ENCODE measurements around the gene ARHGAP10.
"Not testable (repeated sequence)": the region's sequence is repeated elsewhere in the genome, so short reads cannot be mapped to it uniquely, and the experiment has no call there.

The ARHGAP10 gene

DNA sequence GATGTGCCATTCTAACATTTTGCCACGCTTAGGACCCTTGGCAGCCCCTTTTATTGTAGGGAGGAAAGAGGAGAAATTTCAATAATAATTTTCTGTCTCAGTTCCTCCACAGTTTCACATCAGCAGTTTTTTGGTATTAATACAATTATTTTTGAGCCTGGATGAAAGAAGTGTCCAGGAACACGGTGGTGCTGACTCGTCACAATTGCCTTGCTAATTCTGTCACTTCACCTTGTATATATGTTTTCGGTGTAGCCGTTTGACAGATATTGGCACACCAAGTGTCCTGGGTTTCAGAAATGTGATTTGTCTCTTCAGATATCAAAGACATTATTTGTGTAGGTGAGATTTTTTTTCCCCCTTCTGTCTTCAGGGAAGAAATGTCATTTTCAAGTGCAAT lies 142.2 kb downstream of the ARHGAP10 start:
- Histone ChIP-seq H3K4me2 (no peak overlapping the region), H3K4me3 (no peak overlapping the region), H3K27ac (no peak overlapping the region), H3K9ac (no peak overlapping the region), H3K36me3 (peaks cover 12% of the 10 kb centered on the region), H3K4me1 (no peaks in the 10 kb centered on the region), H3K9me3 (no peaks in the 10 kb centered on the region), H4K20me1 (no peaks in the 10 kb centered on the region), H3K27me3 (no peaks in the 10 kb centered on the region)
- no peak for TF ChIP-seq Cebpa-rat (IDR thresholded peaks at IDR 0.05)

DNA sequence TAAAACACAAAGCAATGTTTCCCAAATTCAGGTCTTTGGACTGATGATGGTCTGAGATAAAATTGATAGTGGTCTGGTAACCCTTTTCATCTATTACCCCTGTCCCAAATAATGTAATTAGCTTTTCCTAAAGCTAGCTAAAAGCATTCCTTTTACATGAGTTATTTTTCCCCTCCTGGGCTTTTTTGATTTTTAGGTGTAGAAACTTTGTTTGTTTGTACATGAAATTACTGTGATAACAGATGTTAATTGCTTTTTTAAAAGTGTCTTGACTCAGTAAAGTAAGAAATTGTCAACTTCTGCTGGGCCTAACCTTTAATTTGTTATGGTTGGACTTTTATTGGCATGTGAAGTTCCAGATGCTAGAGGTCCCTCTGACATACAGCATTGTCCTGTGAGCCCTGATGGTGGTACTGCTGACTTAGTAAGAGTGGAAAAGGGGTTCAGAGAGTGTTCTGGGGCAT lies 145.5 kb downstream of the ARHGAP10 start:
- H4K20me1 ChIP-seq, result no peaks in the 10 kb centered on the region
- H3K4me1 ChIP-seq, result no peaks in the 10 kb centered on the region
- no peaks in the 10 kb centered on the region for H3K27me3 ChIP-seq
- H3K4me2 ChIP-seq, result no peak overlapping the region
- no peak for TF ChIP-seq Cebpa-rat (IDR thresholded peaks at IDR 0.05)
- H3K9me3 ChIP-seq, result no peaks in the 10 kb centered on the region
- H3K4me3 ChIP-seq, result no peak overlapping the region
- H3K27ac ChIP-seq, result no peak overlapping the region
- no peak overlapping the region for H3K9ac ChIP-seq
- peaks cover 16% of the 10 kb centered on the region for H3K36me3 ChIP-seq

DNA sequence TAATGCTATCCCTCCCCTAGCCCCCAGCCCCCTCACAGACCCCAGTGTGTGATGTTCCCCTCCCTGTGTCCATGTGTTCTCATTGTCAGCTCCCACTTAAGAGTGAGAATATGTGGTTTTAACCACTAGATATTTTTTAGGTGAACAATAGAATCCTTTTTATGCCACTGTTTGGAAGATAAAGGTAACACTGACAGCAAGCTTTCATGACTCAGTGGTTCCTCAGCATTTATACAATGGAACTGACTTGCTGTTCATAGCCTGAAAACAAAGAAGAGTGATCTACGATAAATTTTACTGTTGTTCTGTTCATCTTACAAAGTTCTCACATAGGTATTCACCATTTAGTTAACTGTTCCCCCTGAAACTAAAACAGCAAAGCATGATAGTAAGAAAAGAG lies 147.8 kb downstream of the ARHGAP10 start:
- TF ChIP-seq Cebpa-rat (IDR thresholded peaks at IDR 0.05), result no peak
- H3K4me3 ChIP-seq, result no peak overlapping the region
- no peaks in the 10 kb centered on the region for H3K27me3 ChIP-seq

DNA sequence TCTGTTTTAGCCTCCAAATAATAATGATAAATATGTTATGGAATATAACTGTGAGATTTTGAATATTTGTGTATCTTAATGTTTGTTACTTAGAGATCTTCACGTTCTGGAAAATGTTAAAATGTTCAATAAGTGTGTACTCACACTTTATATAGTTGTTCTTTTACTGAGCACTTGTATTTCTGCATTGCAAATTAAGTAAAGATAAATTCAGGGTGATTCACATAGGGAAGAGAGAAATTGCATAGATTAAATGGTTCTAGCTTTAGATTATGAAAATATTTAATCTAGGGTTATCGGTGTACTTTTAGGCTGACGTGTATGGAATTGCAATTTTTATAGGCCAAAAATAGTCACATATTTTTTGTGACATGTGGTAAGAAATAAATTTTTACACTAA lies 148.6 kb downstream of the ARHGAP10 start:
- Histone ChIP-seq H3K36me3 (peaks cover 26% of the 10 kb centered on the region), H3K9me3 (peaks cover 5% of the 10 kb centered on the region), H3K4me1 (no peaks in the 10 kb centered on the region), H3K4me3 (no peak overlapping the region), H3K27ac (no peak overlapping the region), H3K27me3 (no peaks in the 10 kb centered on the region), H4K20me1 (no peaks in the 10 kb centered on the region), H3K4me2 (no peak overlapping the region), H3K9ac (no peak overlapping the region)
- no peak for TF ChIP-seq Cebpa-rat (IDR thresholded peaks at IDR 0.05)

More for the DNA sequence above, 147.8 kb downstream of the ARHGAP10 start:
- no peak overlapping the region for H3K9ac ChIP-seq
- H3K9me3 ChIP-seq, result peaks cover 3% of the 10 kb centered on the region
- H3K36me3 ChIP-seq, result peaks cover 27% of the 10 kb centered on the region
- no peaks in the 10 kb centered on the region for H3K4me1 ChIP-seq
- no peak overlapping the region for H3K27ac ChIP-seq
- H4K20me1 ChIP-seq, result no peaks in the 10 kb centered on the region
- no peak overlapping the region for H3K4me2 ChIP-seq

DNA sequence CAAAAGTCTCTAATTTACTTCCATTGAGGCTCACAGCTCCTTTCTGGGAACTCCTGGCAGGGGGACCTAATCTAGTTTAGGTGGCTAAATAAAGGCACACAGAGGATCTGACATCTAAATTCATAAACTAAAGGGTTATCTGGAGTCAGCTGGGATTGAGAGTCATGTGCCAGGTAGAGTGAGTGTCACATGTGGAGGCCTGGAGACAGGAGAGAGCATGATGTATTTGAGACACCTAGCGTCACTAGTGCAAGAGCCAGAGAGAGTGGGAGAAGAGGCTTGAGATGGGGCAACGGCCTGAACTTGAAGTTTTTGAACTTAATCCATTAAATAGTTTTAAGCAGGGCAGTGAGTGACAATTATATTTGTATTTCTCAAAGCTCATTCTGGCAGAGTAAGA lies 152.6 kb downstream of the ARHGAP10 start:
- no peaks in the 10 kb centered on the region for H3K4me1 ChIP-seq
- H3K36me3 ChIP-seq, result peaks cover 21% of the 10 kb centered on the region
- H3K27ac ChIP-seq, result no peak overlapping the region
- no peak overlapping the region for H3K4me2 ChIP-seq
- H3K27me3 ChIP-seq, result no peaks in the 10 kb centered on the region
- peaks cover 5% of the 10 kb centered on the region for H3K9me3 ChIP-seq
- no peak overlapping the region for H3K4me3 ChIP-seq
- H3K9ac ChIP-seq, result no peak overlapping the region
- TF ChIP-seq Cebpa-rat (IDR thresholded peaks at IDR 0.05), result no peak
- no peaks in the 10 kb centered on the region for H4K20me1 ChIP-seq

DNA sequence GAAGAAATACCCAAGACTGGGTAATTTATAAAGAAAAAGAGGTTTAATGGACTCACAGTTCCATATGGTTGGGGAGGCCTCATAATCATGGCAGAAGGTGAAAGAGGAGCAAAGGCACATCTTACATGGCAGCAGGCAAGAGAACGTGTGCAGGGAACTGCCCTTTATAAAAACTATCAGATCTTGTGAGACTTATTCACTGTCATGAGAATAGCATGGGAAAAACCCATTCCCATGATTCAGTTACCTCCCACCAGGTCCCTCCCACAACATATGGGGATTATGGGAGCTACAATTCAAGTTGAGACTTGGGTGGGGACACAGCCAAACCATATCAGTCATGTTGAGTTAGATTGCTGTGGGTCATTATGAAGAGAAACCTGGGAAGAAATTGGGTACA lies 153.3 kb downstream of the ARHGAP10 start:
- not testable (repeated sequence) for H4K20me1 ChIP-seq, H3K27me3 ChIP-seq, H3K4me2 ChIP-seq, H3K27ac ChIP-seq, H3K4me3 ChIP-seq, H3K9ac ChIP-seq, H3K4me1 ChIP-seq, H3K9me3 ChIP-seq
- peaks cover 21% of the 10 kb centered on the region for H3K36me3 ChIP-seq

DNA sequence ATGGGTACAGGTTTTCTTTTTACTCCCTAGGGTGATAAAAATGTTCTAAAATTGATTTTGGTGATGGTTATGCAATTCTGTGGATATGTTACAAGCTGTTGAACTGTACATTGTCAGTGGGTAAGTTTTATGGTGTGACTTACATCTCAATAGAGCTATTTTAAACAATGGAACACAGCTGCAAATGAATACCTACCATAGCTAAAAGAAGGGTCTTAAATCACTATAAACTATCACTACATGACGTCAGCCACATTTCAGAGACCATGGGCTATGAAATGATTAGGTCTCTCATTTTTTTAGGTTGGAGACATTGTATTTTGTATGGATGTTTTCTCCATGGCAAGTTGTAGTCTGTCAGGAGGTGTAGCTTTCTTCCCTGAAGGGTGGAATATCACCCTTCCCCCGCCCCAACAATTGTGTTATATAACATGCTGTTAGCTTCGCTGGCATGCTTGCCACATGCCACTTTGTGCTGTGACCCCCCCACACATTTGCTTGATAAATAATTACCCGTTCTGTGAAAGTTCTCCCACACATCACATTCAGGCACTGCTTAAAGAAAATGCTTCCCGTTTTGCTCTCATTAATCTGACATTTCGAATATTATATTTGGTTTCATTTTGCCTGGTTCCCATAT lies 159.7 kb downstream of the ARHGAP10 start:
- Histone ChIP-seq H3K4me1 (no peaks in the 10 kb centered on the region), H3K9me3 (peaks cover 14% of the 10 kb centered on the region), H4K20me1 (no peaks in the 10 kb centered on the region), H3K36me3 (no peaks in the 10 kb centered on the region; the same call in 1 of the 2 replicates), H3K27ac (no peak overlapping the region), H3K9ac (no peak overlapping the region), H3K4me3 (no peak overlapping the region), H3K27me3 (no peaks in the 10 kb centered on the region), H3K4me2 (no peak overlapping the region)
- no peak for TF ChIP-seq Cebpa-rat (IDR thresholded peaks at IDR 0.05)

DNA sequence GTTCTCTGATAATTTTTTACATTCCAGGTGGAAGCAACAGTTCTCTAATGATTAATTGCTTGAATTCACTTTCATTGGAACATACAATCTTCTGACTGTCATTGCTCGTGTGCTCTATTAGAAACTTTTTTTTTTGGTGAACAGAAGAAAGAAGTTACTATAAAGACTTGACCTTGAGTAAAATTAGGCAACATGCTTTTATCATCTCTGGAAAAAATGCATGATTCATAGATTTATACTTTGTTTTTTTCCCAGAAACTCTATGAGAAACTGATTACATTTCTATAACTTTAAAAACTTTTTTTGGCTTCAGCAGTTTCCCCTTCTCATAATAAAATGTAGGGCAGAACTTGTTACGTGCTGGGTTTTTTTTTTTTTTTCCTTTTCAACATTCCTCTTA lies 167.6 kb downstream of the ARHGAP10 start:
- TF ChIP-seq Cebpa-rat (IDR thresholded peaks at IDR 0.05), result no peak
- no peaks in the 10 kb centered on the region for H3K4me1 ChIP-seq
- 0 out of 2 replicates have a peak, but pooled peaks cover 5% of the 10 kb centered on the region for H3K36me3 ChIP-seq
- H3K9ac ChIP-seq, result no peak overlapping the region
- H3K27me3 ChIP-seq, result no peaks in the 10 kb centered on the region
- no peaks in the 10 kb centered on the region for H4K20me1 ChIP-seq
- no peak overlapping the region for H3K4me3 ChIP-seq
- H3K4me2 ChIP-seq, result no peak overlapping the region
- H3K27ac ChIP-seq, result no peak overlapping the region
- H3K9me3 ChIP-seq, result peaks cover 12% of the 10 kb centered on the region

DNA sequence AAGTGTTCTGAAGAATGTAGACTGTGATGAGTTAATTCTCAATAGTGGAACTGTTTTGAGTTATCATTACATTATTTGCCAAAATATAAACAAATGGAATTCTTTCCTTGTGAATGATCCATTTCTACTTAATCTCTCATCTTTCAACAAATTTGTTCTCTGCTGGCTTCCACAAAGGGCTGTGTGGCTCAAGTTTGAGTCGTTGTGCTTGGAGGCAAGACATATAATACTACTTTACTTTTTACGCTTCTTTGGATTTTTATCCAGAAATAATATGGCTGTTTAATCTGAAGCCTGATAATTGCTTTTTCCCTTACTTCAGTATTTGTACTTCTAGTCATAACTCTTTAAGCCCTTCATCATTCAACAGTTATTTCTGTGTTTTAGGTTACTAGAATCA lies 169.5 kb downstream of the ARHGAP10 start:
- Histone ChIP-seq H3K36me3 (0 out of 2 replicates have a peak, but pooled peaks cover 5% of the 10 kb centered on the region), H3K9me3 (peaks cover 5% of the 10 kb centered on the region; the same call in 1 of the 2 replicates), H3K9ac (no peak overlapping the region), H3K27ac (no peak overlapping the region), H3K4me1 (no peaks in the 10 kb centered on the region), H3K4me2 (no peak overlapping the region), H3K4me3 (no peak overlapping the region), H4K20me1 (no peaks in the 10 kb centered on the region), H3K27me3 (no peaks in the 10 kb centered on the region)
- TF ChIP-seq Cebpa-rat (IDR thresholded peaks at IDR 0.05), result no peak

DNA sequence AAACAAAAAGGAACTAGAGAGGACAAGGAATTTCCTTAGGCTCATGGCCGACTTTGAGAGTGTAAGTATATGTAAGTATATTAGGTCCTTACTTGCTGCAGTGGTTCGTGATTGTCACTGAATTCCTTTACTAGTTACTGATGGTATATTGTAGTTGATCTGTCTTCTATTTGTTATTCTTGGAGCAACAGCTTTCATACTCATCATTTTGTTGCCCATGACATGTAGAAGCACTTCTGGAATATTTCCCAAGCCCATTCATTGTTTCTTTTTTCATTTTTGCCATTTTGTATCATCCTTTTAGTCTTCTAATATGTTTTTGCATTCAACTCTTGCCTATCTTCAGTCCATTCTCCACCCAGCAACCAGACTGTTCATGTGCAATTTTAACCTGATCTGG lies 170.0 kb downstream of the ARHGAP10 start:
- no peak for TF ChIP-seq Cebpa-rat (IDR thresholded peaks at IDR 0.05)
- H3K4me1 ChIP-seq, result no peaks in the 10 kb centered on the region
- no peaks in the 10 kb centered on the region for H3K27me3 ChIP-seq
- H3K27ac ChIP-seq, result no peak overlapping the region
- peaks cover 5% of the 10 kb centered on the region; the same call in 1 of the 2 replicates for H3K9me3 ChIP-seq
- 0 out of 2 replicates have a peak, but pooled peaks cover 5% of the 10 kb centered on the region for H3K36me3 ChIP-seq
- no peak overlapping the region for H3K9ac ChIP-seq
- H3K4me3 ChIP-seq, result no peak overlapping the region
- H3K4me2 ChIP-seq, result no peak overlapping the region
- no peaks in the 10 kb centered on the region for H4K20me1 ChIP-seq
